Cardiac fibroblast (primary cell): Measurements from ENCODE around the gene DYNC1LI1.
A peak's percentile ranks its signal among the peaks of the same experiment; 100 is the strongest.
"Not testable (repeated sequence)": the region's sequence is repeated elsewhere in the genome, so short reads cannot be mapped to it uniquely, and the experiment has no call there.

Experiments
- DNase-seq, 2 donors: peaks; one replicate each; pipeline versions ENCODE4 v3.0.0 to v3.0.0-alpha.2; 2010; ENCODE audit warnings: low read depth in 2 of 2
- H3K4me3 ChIP-seq, 2 donors: replicated peaks in 1 of 2; 1 replicate in 1 of 2; 2 replicates in 1 of 2; pipeline ENCODE4 v1.5.1; 2011; ENCODE audit warnings: low read depth in 2 of 2, low read length in 2 of 2, mild to moderate bottlenecking in 2 of 2, moderate library complexity in 1 of 2
- CTCF ChIP-seq: IDR thresholded peaks from one replicate; pipeline ENCODE4 v1.5.1; 2011; ENCODE audit warnings: low read depth, mild to moderate bottlenecking, low read length, inconsistent platforms

Gene DYNC1LI1

GRCh38 chr3:32591186-32591585, 20.5 kb upstream of the DYNC1LI1 start:
- no peak overlapping the region for H3K4me3 ChIP-seq
- TF ChIP-seq CTCF, result no peak
- DNase-seq, result no peak

GRCh38 chr3:32586356-32586755, 15.7 kb upstream of the DYNC1LI1 start:
- TF ChIP-seq CTCF, result no peak
- H3K4me3 ChIP-seq, result no peak overlapping the region
- no peak for DNase-seq

GRCh38 chr3:32584660-32585059, 14.0 kb upstream of the DYNC1LI1 start:
- DNase-seq, result no peak
- no peak for TF ChIP-seq CTCF

GRCh38 chr3:32583708-32584107, 13.1 kb upstream of the DYNC1LI1 start:
- no peak overlapping the region for H3K4me3 ChIP-seq
- no peak for DNase-seq
- no peak for TF ChIP-seq CTCF

More at GRCh38 chr3:32584660-32585059, 14.0 kb upstream of the DYNC1LI1 start:
- H3K4me3 ChIP-seq, result no peak overlapping the region

- H3K4me3 ChIP-seq, DNase-seq: not testable (repeated sequence)
Observed at GRCh38 chr3:32578669-32579068, 8.0 kb upstream of the DYNC1LI1 start.

GRCh38 chr3:32577581-32578556, 7.2 kb upstream of the DYNC1LI1 start:
- peak; percentile 59 to 73 for DNase-seq

More at GRCh38 chr3:32577581-32578556, 7.2 kb upstream of the DYNC1LI1 start:
- peak overlapping the region; percentile 12 to 18 for H3K4me3 ChIP-seq
- TF ChIP-seq CTCF, result no peak
